Chondrocyte (in vitro differentiated cells): ENCODE data around the gene LDB3. TPM values are rescaled to one million over a fixed set of nuclear protein-coding genes. Genes with fewer than 3 reads are reported as not detected.

Experiments used
- DNase-seq: peaks from one replicate; pipeline ENCODE4 v3.0.0; 2021; ENCODE audit warnings: mixed read lengths, low spot score
- H3K27ac Mint-ChIP-seq: one replicate; pipeline ENCODE4 v1.8.0; 2021; ENCODE audit warnings: mild to moderate bottlenecking, moderate library complexity, mixed read lengths; ENCODE audit not compliant: unreplicated experiment
- H3K27me3 Mint-ChIP-seq: 2 replicates; pipeline ENCODE4 v1.8.0; 2021; ENCODE audit warnings: low read depth, mixed read lengths
- H3K36me3 Mint-ChIP-seq: 2 replicates; pipeline ENCODE4 v1.8.0; 2021; ENCODE audit warnings: low read depth, mixed read lengths
- H3K4me1 Mint-ChIP-seq: 2 replicates; pipeline ENCODE4 v1.8.0; 2021; ENCODE audit warnings: low read depth, mild to moderate bottlenecking, mixed read lengths
- H3K4me3 Mint-ChIP-seq: one replicate; pipeline ENCODE4 v1.8.0; 2021; ENCODE audit warnings: mild to moderate bottlenecking, moderate library complexity, mixed read lengths; ENCODE audit not compliant: unreplicated experiment
- H3K9me3 Mint-ChIP-seq: 2 replicates; pipeline ENCODE4 v1.8.0; 2021; ENCODE audit warnings: low read depth, mixed read lengths
- total RNA-seq: library from RNA; stranded (reverse); gene quantifications from 3 replicates; pipeline ENCODE4 v1.2.1, GENCODE V29; 2021
- TF ChIP-seq, protein P1 (sequence below): fragments of 200-600 bp; sonication (generic); IDR thresholded peaks from 2 replicates; pipeline ENCODE4 v1.5.0; 2021; ENCODE audit warnings: antibody characterized with exemption, mild to moderate bottlenecking, moderate library complexity

LDB3 gene
- total RNA-seq, 1 donor from 2014 or later, result 21.5 TPM

DNA sequence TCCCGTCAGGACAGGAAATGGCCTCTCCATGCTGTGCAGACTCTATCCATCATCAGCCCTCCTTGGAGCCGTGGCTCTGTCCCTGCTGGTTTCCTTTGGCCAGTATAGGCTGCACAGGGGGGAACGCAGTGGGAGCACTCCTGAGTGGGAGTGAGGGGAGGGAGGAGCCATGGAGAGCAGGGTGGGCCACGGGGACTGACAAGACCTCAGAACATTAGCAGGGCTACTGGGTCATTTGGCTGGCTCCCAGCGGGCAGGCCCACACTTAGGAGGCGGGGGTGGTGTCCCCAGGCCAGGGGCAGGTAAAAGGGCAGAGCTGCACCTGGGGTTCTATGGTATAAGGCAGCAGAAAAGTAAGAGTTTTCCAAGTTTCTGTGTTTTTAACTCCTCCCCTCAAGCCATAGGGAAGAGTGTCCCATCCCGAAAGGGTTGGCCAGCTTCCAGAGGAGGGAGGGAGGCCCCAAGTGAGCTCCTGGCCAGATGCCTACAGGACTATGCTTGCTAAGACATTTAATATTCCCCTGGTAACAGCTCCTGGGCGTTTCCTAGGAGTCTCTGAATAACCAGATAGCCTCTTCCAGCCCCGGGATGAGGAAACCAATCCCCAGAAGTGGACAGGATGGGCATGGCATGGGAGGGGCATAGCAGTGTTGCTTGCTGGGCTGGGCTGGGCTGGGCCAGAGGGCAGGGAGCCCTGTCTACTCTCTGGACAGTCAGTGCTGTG, 19.4 kb upstream of the LDB3 start:
- TF ChIP-seq, protein P1, sequence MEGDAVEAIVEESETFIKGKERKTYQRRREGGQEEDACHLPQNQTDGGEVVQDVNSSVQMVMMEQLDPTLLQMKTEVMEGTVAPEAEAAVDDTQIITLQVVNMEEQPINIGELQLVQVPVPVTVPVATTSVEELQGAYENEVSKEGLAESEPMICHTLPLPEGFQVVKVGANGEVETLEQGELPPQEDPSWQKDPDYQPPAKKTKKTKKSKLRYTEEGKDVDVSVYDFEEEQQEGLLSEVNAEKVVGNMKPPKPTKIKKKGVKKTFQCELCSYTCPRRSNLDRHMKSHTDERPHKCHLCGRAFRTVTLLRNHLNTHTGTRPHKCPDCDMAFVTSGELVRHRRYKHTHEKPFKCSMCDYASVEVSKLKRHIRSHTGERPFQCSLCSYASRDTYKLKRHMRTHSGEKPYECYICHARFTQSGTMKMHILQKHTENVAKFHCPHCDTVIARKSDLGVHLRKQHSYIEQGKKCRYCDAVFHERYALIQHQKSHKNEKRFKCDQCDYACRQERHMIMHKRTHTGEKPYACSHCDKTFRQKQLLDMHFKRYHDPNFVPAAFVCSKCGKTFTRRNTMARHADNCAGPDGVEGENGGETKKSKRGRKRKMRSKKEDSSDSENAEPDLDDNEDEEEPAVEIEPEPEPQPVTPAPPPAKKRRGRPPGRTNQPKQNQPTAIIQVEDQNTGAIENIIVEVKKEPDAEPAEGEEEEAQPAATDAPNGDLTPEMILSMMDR, result no peak

DNA sequence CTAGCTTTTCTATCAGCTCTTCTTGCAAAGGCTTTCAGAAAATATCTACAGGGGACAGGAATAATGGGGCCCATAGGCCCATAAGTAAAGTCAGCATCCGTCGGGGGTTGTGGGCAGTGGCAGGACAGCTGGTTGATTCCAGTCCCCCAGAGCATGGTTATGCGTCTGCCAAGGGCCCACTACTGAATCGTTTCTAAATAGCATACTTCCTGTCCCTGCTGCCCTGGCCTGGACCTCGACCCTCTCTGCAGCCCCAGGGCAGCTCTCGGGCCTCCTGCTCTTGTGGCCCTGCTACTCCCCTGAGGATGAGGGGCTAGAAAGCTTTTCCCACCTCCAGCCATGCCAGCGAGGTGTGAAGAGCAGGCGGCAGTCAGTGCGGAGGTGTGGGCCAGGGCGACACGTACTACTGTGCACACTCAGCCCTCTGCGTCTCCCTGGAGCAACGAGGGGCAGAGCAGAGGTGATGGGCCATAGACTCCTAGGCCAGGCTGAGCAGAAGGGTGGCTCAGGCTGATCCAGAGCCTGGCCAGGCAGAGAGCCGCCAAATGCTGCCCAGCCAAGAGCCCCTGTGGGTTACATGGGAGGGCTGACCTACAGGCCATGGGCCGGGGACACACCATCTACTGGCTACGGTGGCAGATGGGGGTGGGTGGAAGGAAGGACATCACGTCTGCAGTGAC, 18.7 kb upstream of the LDB3 start:
- no peak overlapping the region for H3K4me3 Mint-ChIP-seq
- H3K9me3 Mint-ChIP-seq, result no peaks in the 10 kb centered on the region
- no peaks in the 10 kb centered on the region for H3K36me3 Mint-ChIP-seq
- peaks cover 49% of the 10 kb centered on the region for H3K4me1 Mint-ChIP-seq
- TF ChIP-seq, protein P1, result no peak
- no peaks in the 10 kb centered on the region for H3K27me3 Mint-ChIP-seq
- peak overlapping the region; percentile 84 for H3K27ac Mint-ChIP-seq
- DNase-seq, result peak; percentile 77

More for the DNA sequence above, 19.4 kb upstream of the LDB3 start:
- peak overlapping the region; percentile 84 for H3K27ac Mint-ChIP-seq
- peaks cover 56% of the 10 kb centered on the region for H3K4me1 Mint-ChIP-seq
- no peaks in the 10 kb centered on the region for H3K36me3 Mint-ChIP-seq
- DNase-seq, result peak; percentile 86
- H3K9me3 Mint-ChIP-seq, result no peaks in the 10 kb centered on the region
- H3K27me3 Mint-ChIP-seq, result no peaks in the 10 kb centered on the region
- no peak overlapping the region for H3K4me3 Mint-ChIP-seq

DNA sequence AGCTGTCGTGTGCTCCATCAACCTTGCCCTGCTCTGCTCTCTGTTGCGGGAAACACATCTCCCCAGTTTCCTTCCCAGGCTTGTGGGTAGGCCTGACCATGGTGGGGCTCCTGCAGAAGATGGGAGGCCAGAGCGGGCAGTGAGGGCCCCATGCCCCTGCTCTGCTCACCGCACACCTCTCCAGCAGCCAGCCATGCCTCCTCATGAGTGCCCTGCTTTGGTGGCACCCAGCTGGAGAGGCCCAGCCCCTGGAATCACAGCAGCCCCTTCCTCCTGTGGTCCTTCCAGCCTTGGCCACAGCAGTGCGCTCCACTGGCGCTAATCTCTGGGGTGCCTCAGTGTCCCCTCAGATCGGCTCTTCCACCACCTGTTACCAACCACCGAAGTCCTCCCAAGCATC, 18.2 kb upstream of the LDB3 start:
- Mint-ChIP-seq H3K4me1 (peaks cover 44% of the 10 kb centered on the region), H3K9me3 (no peaks in the 10 kb centered on the region), H3K27ac (no peak overlapping the region), H3K4me3 (no peak overlapping the region), H3K36me3 (no peaks in the 10 kb centered on the region), H3K27me3 (no peaks in the 10 kb centered on the region)
- TF ChIP-seq, protein P1, result no peak
- DNase-seq, result no peak

DNA sequence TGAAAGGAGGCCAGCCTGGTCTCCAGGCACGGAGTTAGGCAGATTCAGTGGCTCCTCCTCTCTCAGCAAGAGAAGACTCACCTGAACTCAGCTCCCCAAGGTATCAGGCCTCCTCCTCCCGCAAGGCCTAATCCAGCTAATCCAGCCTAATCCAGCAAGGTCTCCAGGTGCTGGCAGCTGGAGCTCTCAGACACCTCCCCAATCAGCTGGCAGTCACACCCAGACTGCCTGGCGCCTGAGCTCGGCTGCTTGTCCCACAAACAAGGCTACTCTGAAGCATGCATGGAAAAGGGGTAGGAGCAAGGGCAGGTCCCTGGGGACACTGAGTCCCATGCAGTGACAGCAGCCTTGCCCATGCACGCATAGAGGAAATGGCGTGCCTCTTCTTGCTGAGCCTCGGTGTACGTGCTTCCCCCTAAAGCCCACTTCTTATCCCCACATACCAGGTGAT, 17.3 kb upstream of the LDB3 start:
- no peak for DNase-seq
- no peak overlapping the region for H3K27ac Mint-ChIP-seq
- TF ChIP-seq, protein P1, result no peak
- H3K36me3 Mint-ChIP-seq, result no peaks in the 10 kb centered on the region
- H3K27me3 Mint-ChIP-seq, result no peaks in the 10 kb centered on the region
- no peak overlapping the region for H3K4me3 Mint-ChIP-seq
- no peaks in the 10 kb centered on the region for H3K9me3 Mint-ChIP-seq
- H3K4me1 Mint-ChIP-seq, result peaks cover 44% of the 10 kb centered on the region

DNA sequence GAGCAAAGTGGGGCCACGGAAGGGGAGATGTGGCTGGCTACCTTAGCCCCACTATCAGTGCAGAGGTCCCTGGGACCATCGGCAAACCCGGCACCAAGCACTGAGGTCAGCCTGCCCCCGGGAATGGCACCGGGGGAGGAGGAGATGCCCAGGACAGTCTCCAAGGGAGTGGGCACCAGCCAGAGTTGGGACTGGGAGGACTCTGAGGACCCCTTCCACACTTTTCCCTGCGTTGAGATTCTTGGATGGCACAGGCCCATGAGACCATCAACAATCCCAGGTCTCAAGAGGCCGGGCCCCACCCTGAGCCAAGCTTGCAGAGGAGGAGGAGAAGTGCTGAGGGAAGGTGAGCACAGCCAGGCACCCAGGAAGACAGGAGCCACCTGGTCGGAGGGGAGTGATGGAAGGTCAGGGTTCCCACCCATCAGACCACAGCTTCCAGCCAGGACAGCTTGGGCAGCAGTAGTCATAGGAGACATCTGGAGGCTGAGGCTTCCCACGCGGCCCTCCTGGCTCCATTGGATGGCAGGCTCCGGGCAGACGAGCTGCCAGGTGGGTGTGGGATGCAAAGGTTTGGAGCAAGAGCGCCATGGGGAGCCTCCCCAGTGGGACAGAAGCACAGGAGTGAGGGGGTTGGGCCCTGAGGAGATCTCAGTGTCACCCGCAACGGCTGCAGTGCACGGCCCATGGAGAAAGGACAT, 16.5 kb upstream of the LDB3 start:
- H3K4me1 Mint-ChIP-seq, result peaks cover 44% of the 10 kb centered on the region
- TF ChIP-seq, protein P1, result no peak
- DNase-seq, result no peak
- H3K9me3 Mint-ChIP-seq, result no peaks in the 10 kb centered on the region
- no peaks in the 10 kb centered on the region for H3K27me3 Mint-ChIP-seq
- no peak overlapping the region for H3K27ac Mint-ChIP-seq
- H3K36me3 Mint-ChIP-seq, result no peaks in the 10 kb centered on the region
- no peak overlapping the region for H3K4me3 Mint-ChIP-seq
